Breast epithelium (tissue), 3 donors: ENCODE data around the gene SVBP.

Experiments used
- POLR2A ChIP-seq: fragments of 450-650 bp; IDR thresholded peaks from one replicate; pipeline ENCODE4 v1.6.1; 2016; ENCODE audit warnings: antibody characterized with exemption, mild to moderate bottlenecking, moderate library complexity
- POLR2AphosphoS5 ChIP-seq, 3 donors: sonication (generic); formaldehyde crosslinking; IDR thresholded peaks; one replicate each; pipeline ENCODE4 v1.6.1; 2017; ENCODE audit warnings: antibody characterized with exemption in 3 of 3
- TF ChIP-seq, protein P1 (sequence below), 3 donors: fragments of 450-650 bp; IDR thresholded peaks; one replicate each; pipeline ENCODE4 v1.5.1; 2016 to 2017; ENCODE audit warnings: antibody characterized with exemption in 3 of 3, mild to moderate bottlenecking in 3 of 3, moderate library complexity in 3 of 3

DNA sequence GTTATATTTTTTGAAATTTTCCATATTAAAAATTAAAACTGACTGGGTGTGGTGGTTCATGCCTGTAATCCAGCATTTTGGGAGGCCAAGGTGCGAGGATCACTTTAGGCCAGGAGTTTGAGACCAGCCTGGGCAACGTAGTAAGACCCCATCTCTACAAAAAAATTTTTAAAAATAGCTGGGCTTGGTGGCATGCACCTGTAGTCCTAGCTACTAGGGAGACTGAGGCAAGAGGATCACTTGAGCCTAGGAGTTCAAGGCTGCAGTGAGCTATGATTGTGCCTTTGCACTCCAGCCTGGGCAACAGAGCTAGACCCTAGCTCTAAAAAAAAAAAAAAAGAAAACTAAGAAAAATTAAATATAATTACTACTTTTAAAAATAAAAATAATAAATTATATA is 4.5 kb upstream of the SVBP start:
- no peak for TF ChIP-seq POLR2AphosphoS5 (IDR thresholded peaks at IDR 0.05)
- TF ChIP-seq POLR2A, result no peak
- TF ChIP-seq, protein P1, sequence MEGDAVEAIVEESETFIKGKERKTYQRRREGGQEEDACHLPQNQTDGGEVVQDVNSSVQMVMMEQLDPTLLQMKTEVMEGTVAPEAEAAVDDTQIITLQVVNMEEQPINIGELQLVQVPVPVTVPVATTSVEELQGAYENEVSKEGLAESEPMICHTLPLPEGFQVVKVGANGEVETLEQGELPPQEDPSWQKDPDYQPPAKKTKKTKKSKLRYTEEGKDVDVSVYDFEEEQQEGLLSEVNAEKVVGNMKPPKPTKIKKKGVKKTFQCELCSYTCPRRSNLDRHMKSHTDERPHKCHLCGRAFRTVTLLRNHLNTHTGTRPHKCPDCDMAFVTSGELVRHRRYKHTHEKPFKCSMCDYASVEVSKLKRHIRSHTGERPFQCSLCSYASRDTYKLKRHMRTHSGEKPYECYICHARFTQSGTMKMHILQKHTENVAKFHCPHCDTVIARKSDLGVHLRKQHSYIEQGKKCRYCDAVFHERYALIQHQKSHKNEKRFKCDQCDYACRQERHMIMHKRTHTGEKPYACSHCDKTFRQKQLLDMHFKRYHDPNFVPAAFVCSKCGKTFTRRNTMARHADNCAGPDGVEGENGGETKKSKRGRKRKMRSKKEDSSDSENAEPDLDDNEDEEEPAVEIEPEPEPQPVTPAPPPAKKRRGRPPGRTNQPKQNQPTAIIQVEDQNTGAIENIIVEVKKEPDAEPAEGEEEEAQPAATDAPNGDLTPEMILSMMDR (IDR thresholded peaks at IDR 0.05), result no peak
